HEK293 (cell line): ENCODE data around the gene DCDC2.
A peak's percentile ranks its signal among the peaks of the same experiment; 100 is the strongest.

Experiments used
- CTCF ChIA-PET: fragments of 350-600 bp; formaldehyde crosslinking; extraction: SDS; loops from one replicate; lab custom pipeline; 2021; ENCODE audit warnings: antibody characterized with exemption; lab: Yijun Ruan, JAX
- POLR2A ChIA-PET: fragments of 300-600 bp; formaldehyde crosslinking; extraction: SDS; loops from one replicate; lab custom pipeline; 2020; ENCODE audit warnings: antibody characterized with exemption, inconsistent platforms; lab: Yijun Ruan, JAX
- H3K27ac ChIP-seq: fragments of 200-500 bp; sonication (Bioruptor generic); 2 replicates; pipeline ENCODE4 v1.5.1; 2014; ENCODE audit warnings: low read depth, low read length, control low read depth, inconsistent platforms; ENCODE audit errors: extremely low read depth
- H3K36me3 ChIP-seq, 2 experiments: fragments of 200-500 bp in 1 of 2; sonication (Bioruptor generic) in 1 of 2; 1 replicate in 1 of 2; 2 replicates in 1 of 2; pipeline ENCODE4 v1.5.1; 2014 to 2017; ENCODE audit warnings: inconsistent platforms in 2 of 2, low read length in 2 of 2; ENCODE audit not compliant: control insufficient read depth in 2 of 2, insufficient read depth in 1 of 2
- H3K4me1 ChIP-seq: fragments of 200-500 bp; sonication (Bioruptor generic); 2 replicates; pipeline ENCODE4 v1.5.1; 2014; ENCODE audit warnings: mild to moderate bottlenecking, low read length, inconsistent platforms; ENCODE audit not compliant: control insufficient read depth, insufficient read depth
- H3K4me3 ChIP-seq: 2 replicates; pipeline ENCODE4 v1.5.1; 2011; ENCODE audit warnings: low read depth, mild to moderate bottlenecking, control low read depth, low read length, moderate library complexity
- H3K9me3 ChIP-seq: fragments of 200-500 bp; sonication (Bioruptor generic); 2 replicates; pipeline ENCODE4 v1.5.1; 2014; ENCODE audit warnings: low read depth, low read length, inconsistent platforms; ENCODE audit not compliant: control insufficient read depth, insufficient read depth
- FEZF1 ChIP-seq: fragments of 450-650 bp; formaldehyde crosslinking; IDR thresholded peaks from 2 replicates; pipeline ENCODE4 v1.5.1; 2016; ENCODE audit warnings: missing biosample characterization, missing genetic modification characterization
- OVOL3 ChIP-seq: fragments of 450-650 bp; formaldehyde crosslinking; IDR thresholded peaks from 2 replicates; pipeline ENCODE4 v1.5.1; 2016; ENCODE audit warnings: missing biosample characterization, missing genetic modification characterization
- PRDM6 ChIP-seq: fragments of 450-650 bp; formaldehyde crosslinking; IDR thresholded peaks from 2 replicates; pipeline ENCODE4 v1.5.1; 2017; ENCODE audit warnings: missing biosample characterization, missing genetic modification characterization
- RBAK ChIP-seq: fragments of 450-650 bp; formaldehyde crosslinking; IDR thresholded peaks from 2 replicates; pipeline ENCODE4 v1.5.1; 2016; ENCODE audit warnings: missing biosample characterization, missing genetic modification characterization
- ZBTB8A ChIP-seq: fragments of 450-650 bp; formaldehyde crosslinking; IDR thresholded peaks from 2 replicates; pipeline ENCODE4 v1.5.1; 2016; ENCODE audit warnings: missing biosample characterization, missing genetic modification characterization
- ZNF174 ChIP-seq: fragments of 450-650 bp; formaldehyde crosslinking; IDR thresholded peaks from 2 replicates; pipeline ENCODE4 v1.5.0; 2017; ENCODE audit warnings: missing biosample characterization, mild to moderate bottlenecking, missing genetic modification characterization
- ZNF211 ChIP-seq: fragments of 450-650 bp; formaldehyde crosslinking; IDR thresholded peaks from 2 replicates; pipeline ENCODE4 v1.5.1; 2016; ENCODE audit warnings: low read depth, missing biosample characterization, missing genetic modification characterization
- ZNF341 ChIP-seq: fragments of 450-650 bp; formaldehyde crosslinking; IDR thresholded peaks from 2 replicates; pipeline ENCODE4; 2016; ENCODE audit warnings: low read depth, missing biosample characterization, missing genetic modification characterization
- ZNF350 ChIP-seq: fragments of 450-650 bp; formaldehyde crosslinking; IDR thresholded peaks from 2 replicates; pipeline ENCODE4 v1.5.0; 2017; ENCODE audit warnings: missing biosample characterization, mild to moderate bottlenecking, missing genetic modification characterization
- ZNF354C ChIP-seq: fragments of 450-650 bp; formaldehyde crosslinking; IDR thresholded peaks from 2 replicates; pipeline ENCODE4 v1.5.1; 2016; ENCODE audit warnings: missing biosample characterization, missing genetic modification characterization, low read depth, borderline replicate concordance
- ZNF394 ChIP-seq: fragments of 450-650 bp; formaldehyde crosslinking; IDR thresholded peaks from 2 replicates; pipeline ENCODE4 v1.5.1; 2016; ENCODE audit warnings: missing biosample characterization, missing genetic modification characterization, mild to moderate bottlenecking, moderate library complexity, borderline replicate concordance
- ZNF433 ChIP-seq: fragments of 450-650 bp; formaldehyde crosslinking; IDR thresholded peaks from 2 replicates; pipeline ENCODE4 v1.5.1; 2016; ENCODE audit warnings: missing biosample characterization, missing genetic modification characterization, low read depth
- ZNF518A ChIP-seq: fragments of 450-650 bp; formaldehyde crosslinking; conservative IDR thresholded peaks from 2 replicates; pipeline ENCODE4 v1.5.1; 2016; ENCODE audit warnings: low read depth, missing biosample characterization, missing genetic modification characterization
- ZNF580 ChIP-seq: fragments of 450-650 bp; formaldehyde crosslinking; IDR thresholded peaks from 2 replicates; pipeline ENCODE4 v1.5.1; 2016; ENCODE audit warnings: missing biosample characterization, missing genetic modification characterization
- ZNF704 ChIP-seq: fragments of 450-650 bp; formaldehyde crosslinking; IDR thresholded peaks from 2 replicates; pipeline ENCODE4 v1.5.1; 2016; ENCODE audit warnings: missing biosample characterization, missing genetic modification characterization
- ZSCAN23 ChIP-seq: fragments of 450-650 bp; formaldehyde crosslinking; IDR thresholded peaks from 2 replicates; pipeline ENCODE4 v1.5.1; 2016; ENCODE audit warnings: missing biosample characterization, missing genetic modification characterization

Gene DCDC2

GRCh38 chr6:24225838-24226237 is 132.0 kb downstream of the DCDC2 start (continued):
- TF ChIP-seq ZBTB8A, result no peak
- no peak for TF ChIP-seq ZNF354C (tag by site-specific recombination)
- no peak for TF ChIP-seq ZNF704 (tag by site-specific recombination)
- TF ChIP-seq ZSCAN23 (tag by site-specific recombination), result no peak
- no peak for TF ChIP-seq ZNF518A
- no peak for TF ChIP-seq ZNF174 (tag by site-specific recombination)
- TF ChIP-seq OVOL3, result no peak
- no peak for TF ChIP-seq RBAK (tag by site-specific recombination)
- TF ChIP-seq ZNF341 (tag by site-specific recombination), result no peak

- CTCF ChIA-PET, result interaction anchor here (1.2 to 2.7 kb wide), 3 partner anchors 11 to 51 kb away, joined by 6 to 24 read pairs (median 6); no protein-coding TSS in a partner anchor
- POLR2A ChIA-PET, result no interaction called here
- H3K4me3 ChIP-seq, result no peak overlapping the region
- H3K36me3 ChIP-seq, result no peaks in the 10 kb centered on the region
- TF ChIP-seq ZNF394 (tag by site-specific recombination) (no peak), ZNF580 (tag by site-specific recombination) (no peak), PRDM6 (tag by site-specific recombination) (peak; percentile 24; the same call in 1 of the 2 replicates), ZNF341 (tag by site-specific recombination) (no peak), ZNF433 (no peak), ZNF350 (tag by site-specific recombination) (0 out of 2 replicates have a peak, but pooled peaks have one; percentile 15), FEZF1 (peak; percentile 52), ZNF211 (tag by site-specific recombination) (no peak)
- no peak overlapping the region for H3K27ac ChIP-seq
- H3K4me1 ChIP-seq, result no peaks in the 10 kb centered on the region
- no peaks in the 10 kb centered on the region for H3K9me3 ChIP-seq
Observed at GRCh38 chr6:24223115-24223919, 134.5 kb downstream of the DCDC2 start.
